GM12878 (cell line): Measurements from ENCODE around the gene RNF43.

Source experiments
- ZBTB4 ChIP-seq: fragments of 450-650 bp; formaldehyde crosslinking; IDR thresholded peaks from 2 replicates; pipeline ENCODE4 v1.4.0; 2022; ENCODE audit warnings: mild to moderate bottlenecking, moderate library complexity
- ZNF274 ChIP-seq: IDR thresholded peaks from one replicate; pipeline ENCODE4 v1.8.0; 2011; ENCODE audit not compliant: insufficient read length, insufficient read depth
- ZNF384 ChIP-seq: IDR thresholded peaks from 2 replicates; pipeline ENCODE4 v1.6.1; 2012; ENCODE audit warnings: low read depth, mild to moderate bottlenecking, low read length, improper control_type of control experiment, borderline replicate concordance
- TF ChIP-seq, protein P1 (sequence below): IDR thresholded peaks from 2 replicates; pipeline ENCODE4 v1.6.1; 2011; ENCODE audit warnings: borderline replicate concordance, low read depth, mild to moderate bottlenecking, moderate library complexity, low read length; ENCODE audit not compliant: insufficient read depth, poor library complexity, severe bottlenecking

DNA sequence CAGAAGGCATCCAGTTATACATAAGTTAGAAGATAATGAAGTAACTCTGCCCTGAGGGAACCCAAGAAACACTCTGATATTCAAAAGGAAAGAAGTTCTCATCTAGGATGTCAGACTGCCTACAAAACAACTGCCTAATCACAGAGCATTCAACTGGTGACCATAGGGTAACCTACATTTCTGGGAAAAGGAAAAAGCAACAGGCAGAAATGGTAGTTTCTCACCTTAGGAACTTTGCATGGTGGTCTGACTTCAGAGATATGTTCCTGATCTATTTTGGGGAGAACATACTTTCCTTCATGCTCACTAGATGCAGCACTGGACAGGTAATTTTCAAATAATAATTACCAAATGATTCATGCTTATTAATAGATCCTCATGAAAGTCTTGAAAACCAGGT lies 16.5 kb downstream of the RNF43 start:
- TF ChIP-seq ZNF274 (no peak), ZBTB4 (no peak), ZNF384 (no peak)
- TF ChIP-seq, protein P1, sequence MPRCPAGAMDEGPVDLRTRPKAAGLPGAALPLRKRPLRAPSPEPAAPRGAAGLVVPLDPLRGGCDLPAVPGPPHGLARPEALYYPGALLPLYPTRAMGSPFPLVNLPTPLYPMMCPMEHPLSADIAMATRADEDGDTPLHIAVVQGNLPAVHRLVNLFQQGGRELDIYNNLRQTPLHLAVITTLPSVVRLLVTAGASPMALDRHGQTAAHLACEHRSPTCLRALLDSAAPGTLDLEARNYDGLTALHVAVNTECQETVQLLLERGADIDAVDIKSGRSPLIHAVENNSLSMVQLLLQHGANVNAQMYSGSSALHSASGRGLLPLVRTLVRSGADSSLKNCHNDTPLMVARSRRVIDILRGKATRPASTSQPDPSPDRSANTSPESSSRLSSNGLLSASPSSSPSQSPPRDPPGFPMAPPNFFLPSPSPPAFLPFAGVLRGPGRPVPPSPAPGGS: no peak
